ENCODE data around the gene CIROP. TPM values are rescaled to one million over a fixed set of nuclear protein-coding genes. Genes with fewer than 3 reads are reported as not detected.

CIROP gene
- total and polyA plus RNA-seq, 9 of the 15 experiments (the other 6 are each of a cell fraction or from before 2014, with no cell fraction given) = not detected

GRCh38 chr14:23128969-23129758, 24.4 kb upstream of the CIROP start (continued):
- no peak for TF ChIP-seq TFAM (CRISPR knock-in tag; conservative IDR thresholded peaks at IDR 0.05)
- no peak for TF ChIP-seq CHAMP1 (IDR thresholded peaks at IDR 0.05)
- TF ChIP-seq SIN3B (IDR thresholded peaks at IDR 0.05; ENCODE audit: low read depth) = no peak
- peak; percentile 72 for TF ChIP-seq DPF2 (IDR thresholded peaks at IDR 0.05)
- no peak for TF ChIP-seq ARID3A (IDR thresholded peaks at IDR 0.05; ENCODE audit: borderline replicate concordance, low read depth, low read length)
- TF ChIP-seq ZZZ3 (IDR thresholded peaks at IDR 0.05) = no peak
- TF ChIP-seq, protein P1, sequence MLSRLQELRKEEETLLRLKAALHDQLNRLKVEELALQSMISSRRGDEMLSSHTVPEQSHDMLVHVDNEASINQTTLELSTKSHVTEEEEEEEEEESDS (CRISPR knock-in tag; IDR thresholded peaks at IDR 0.05) = no peak
- TF ChIP-seq CEBPG (CRISPR knock-in tag; IDR thresholded peaks at IDR 0.05) = peak; percentile 21; the same call in 1 of the 2 replicates
- TF ChIP-seq CEBPG (tag; conservative IDR thresholded peaks at IDR 0.05 in 1 of 2, IDR thresholded peaks at IDR 0.05 in 1 of 2) = no peak
- no peak for TF ChIP-seq KAT8 (IDR thresholded peaks at IDR 0.05; ENCODE audit: low read depth)
- TF ChIP-seq NCOA6 (IDR thresholded peaks at IDR 0.05) = no peak
- TF ChIP-seq ZNF707 (CRISPR knock-in tag; conservative IDR thresholded peaks at IDR 0.05) = no peak
- no peak for TF ChIP-seq ZNF445 (CRISPR knock-in tag; IDR thresholded peaks at IDR 0.05; ENCODE audit: low read depth)
- TF ChIP-seq LCOR (CRISPR knock-in tag; IDR thresholded peaks at IDR 0.05) = no peak
- TF ChIP-seq SMARCE1 (IDR thresholded peaks at IDR 0.05) = peak; percentile 78
- no peak for TF ChIP-seq CBX8 (IDR thresholded peaks at IDR 0.05; ENCODE audit: borderline replicate concordance, extremely low read depth, low read depth, low read length, poor library complexity, severe bottlenecking)
- TF ChIP-seq ZNF184 (CRISPR knock-in tag; IDR thresholded peaks at IDR 0.05) = no peak
- no peak for TF ChIP-seq YY1 (IDR thresholded peaks at IDR 0.05; ENCODE audit: borderline replicate concordance in 1 of 3, control insufficient read depth in 1 of 3, extremely low read depth in 1 of 3, insufficient read depth in 3 of 3, insufficient read length in 1 of 3, insufficient replicate concordance in 2 of 3, low read depth in 1 of 3, low read length in 2 of 3)
- TF ChIP-seq DACH1 (IDR thresholded peaks at IDR 0.05; ENCODE audit: partially characterized antibody) = peak; percentile 11
- no peak for TF ChIP-seq MAX (CRISPR knock-in tag; IDR thresholded peaks at IDR 0.05)
- TF ChIP-seq HCFC1 (IDR thresholded peaks at IDR 0.05; ENCODE audit: low read depth, low read length) = no peak

Data from K562 (cell line).